Measurements from ENCODE around the gene POLD2.

Gene POLD2

DNA sequence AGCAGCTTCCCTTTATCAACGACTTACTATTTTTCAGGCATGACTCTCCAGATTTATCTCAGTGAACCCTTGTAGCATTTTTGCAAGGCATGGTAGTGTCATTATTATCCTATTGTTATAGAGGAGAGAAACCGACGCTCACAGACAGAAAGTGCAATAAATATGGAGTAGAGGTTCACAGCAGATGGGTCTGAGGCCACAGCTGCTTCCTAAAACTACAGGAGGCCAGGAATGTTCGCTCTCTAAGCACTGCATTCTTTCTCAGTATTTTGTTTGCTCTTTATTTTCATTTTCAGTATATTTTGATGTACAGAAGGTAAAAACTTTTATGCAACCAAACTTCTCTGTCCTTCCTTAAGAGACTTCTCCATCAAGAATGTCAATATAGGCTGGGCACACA lies 23.7 kb downstream of the POLD2 start:
- no peak for TF ChIP-seq SIN3A (IDR thresholded peaks at IDR 0.05; ENCODE audit: borderline replicate concordance, insufficient read depth, low read length)
- no peak for TF ChIP-seq POLR2AphosphoS5 (IDR thresholded peaks at IDR 0.05; ENCODE audit: low read depth, low read length)
- TF ChIP-seq, protein P1, sequence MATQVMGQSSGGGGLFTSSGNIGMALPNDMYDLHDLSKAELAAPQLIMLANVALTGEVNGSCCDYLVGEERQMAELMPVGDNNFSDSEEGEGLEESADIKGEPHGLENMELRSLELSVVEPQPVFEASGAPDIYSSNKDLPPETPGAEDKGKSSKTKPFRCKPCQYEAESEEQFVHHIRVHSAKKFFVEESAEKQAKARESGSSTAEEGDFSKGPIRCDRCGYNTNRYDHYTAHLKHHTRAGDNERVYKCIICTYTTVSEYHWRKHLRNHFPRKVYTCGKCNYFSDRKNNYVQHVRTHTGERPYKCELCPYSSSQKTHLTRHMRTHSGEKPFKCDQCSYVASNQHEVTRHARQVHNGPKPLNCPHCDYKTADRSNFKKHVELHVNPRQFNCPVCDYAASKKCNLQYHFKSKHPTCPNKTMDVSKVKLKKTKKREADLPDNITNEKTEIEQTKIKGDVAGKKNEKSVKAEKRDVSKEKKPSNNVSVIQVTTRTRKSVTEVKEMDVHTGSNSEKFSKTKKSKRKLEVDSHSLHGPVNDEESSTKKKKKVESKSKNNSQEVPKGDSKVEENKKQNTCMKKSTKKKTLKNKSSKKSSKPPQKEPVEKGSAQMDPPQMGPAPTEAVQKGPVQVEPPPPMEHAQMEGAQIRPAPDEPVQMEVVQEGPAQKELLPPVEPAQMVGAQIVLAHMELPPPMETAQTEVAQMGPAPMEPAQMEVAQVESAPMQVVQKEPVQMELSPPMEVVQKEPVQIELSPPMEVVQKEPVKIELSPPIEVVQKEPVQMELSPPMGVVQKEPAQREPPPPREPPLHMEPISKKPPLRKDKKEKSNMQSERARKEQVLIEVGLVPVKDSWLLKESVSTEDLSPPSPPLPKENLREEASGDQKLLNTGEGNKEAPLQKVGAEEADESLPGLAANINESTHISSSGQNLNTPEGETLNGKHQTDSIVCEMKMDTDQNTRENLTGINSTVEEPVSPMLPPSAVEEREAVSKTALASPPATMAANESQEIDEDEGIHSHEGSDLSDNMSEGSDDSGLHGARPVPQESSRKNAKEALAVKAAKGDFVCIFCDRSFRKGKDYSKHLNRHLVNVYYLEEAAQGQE (IDR thresholded peaks at IDR 0.05; ENCODE audit: insufficient read depth in 1 of 2, low read depth in 2 of 2, low read length in 2 of 2), result no peak
- TF ChIP-seq FOXP2 (optimal IDR thresholded peaks at IDR 0.05; ENCODE audit: borderline replicate concordance, extremely low read depth, extremely low read length, insufficient read depth), result no peak
- no peak for TF ChIP-seq TAF1 (IDR thresholded peaks at IDR 0.05; ENCODE audit: borderline replicate concordance, insufficient read depth, low read length)

DNA sequence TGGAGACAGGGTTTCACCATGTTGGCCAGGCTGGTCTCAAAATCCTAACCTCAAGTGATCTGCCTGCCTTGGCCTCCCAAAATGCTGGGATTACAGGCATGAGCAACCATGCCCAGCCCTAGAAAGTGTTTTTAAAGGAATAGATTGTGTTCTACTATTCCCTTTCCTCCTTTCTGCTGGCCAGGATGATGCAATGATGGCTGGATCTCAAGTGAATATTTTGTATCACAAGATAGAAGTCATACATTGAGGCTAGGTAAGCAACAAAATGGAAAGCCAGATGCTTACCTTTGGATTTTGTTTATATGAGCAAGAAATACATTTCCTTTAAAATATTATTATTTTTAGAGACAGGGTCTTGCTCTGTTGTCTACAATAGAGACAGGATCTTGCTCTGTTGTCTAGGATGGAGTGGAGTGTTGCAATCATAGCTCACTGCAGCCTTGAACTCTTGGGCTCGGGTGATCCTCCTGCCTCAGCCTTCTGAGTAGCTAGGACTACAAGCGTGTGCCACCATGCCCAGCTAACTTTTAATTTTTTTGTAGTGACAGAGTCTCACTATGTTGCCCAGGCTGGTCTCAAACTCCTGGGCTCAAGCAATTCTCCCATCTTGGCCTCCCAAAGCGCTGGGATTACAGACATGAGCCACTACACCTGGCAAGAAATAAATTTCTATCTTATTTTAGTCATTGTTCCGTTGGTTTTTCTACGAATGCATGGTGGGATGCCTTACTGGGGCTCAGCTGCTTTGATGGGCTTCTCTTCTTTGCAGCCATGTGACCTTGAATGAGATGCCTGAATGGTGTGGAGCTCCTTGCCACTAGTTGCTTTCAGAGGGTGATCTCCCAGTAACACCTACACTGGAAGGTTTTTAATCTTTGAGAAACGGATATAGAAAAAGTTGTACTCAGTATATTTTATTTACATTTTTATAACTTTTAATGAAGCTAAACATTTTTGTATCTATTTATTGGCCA lies 25.0 kb downstream of the POLD2 start:
- TF ChIP-seq POLR2AphosphoS5 (IDR thresholded peaks at IDR 0.05; ENCODE audit: low read depth, low read length) (no peak), SIN3A (IDR thresholded peaks at IDR 0.05; ENCODE audit: borderline replicate concordance, insufficient read depth, low read length) (no peak), FOXP2 (optimal IDR thresholded peaks at IDR 0.05; ENCODE audit: borderline replicate concordance, extremely low read depth, extremely low read length, insufficient read depth) (no peak), TAF1 (IDR thresholded peaks at IDR 0.05; ENCODE audit: borderline replicate concordance, insufficient read depth, low read length) (no peak)
- TF ChIP-seq, protein P1 (IDR thresholded peaks at IDR 0.05; ENCODE audit: insufficient read depth in 1 of 2, low read depth in 2 of 2, low read length in 2 of 2), result no peak

DNA sequence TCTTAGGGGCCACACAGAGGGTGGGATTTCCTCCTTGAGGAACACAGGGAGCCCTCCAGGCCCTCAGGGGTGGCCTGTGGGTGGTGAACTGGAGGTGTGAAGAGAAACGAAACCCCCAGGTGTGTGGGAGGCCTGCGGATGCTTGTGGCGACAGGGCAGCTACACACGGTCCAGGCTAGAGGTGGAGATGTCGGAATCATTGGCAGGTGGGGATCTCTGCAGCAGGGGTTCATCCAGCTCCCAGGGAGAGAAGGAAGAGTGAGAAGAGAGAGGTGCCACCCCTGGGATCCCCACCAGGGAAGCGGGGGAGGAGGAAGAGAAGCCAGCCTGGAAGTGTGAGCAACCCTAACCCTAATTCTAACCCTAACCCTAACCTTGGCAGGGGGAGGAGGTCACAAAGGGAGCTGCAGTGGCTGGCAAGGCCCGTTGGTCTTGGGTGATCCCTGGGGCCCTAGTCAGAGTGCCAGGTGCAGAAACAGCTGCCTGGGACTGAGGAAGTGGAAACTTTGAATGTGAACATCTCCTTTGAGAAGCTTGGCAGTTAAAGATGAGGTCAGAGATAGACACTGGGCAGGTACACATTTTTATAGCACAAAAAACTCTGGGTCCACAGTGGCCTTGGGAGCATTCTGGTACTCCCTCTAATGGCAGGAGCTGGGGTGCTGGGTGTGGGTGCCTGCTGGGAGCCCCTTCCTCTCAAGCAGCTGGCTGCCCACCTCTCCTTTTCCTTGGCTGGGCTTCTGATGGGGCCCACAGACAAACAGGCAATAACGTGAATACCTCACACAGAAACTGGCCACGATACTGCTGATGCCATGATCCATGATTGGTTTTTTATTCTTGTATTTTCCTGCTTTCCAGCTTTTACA lies 26.1 kb downstream of the POLD2 start:
- TF ChIP-seq POLR2AphosphoS5 (IDR thresholded peaks at IDR 0.05; ENCODE audit: low read depth, low read length) (no peak), TAF1 (IDR thresholded peaks at IDR 0.05; ENCODE audit: borderline replicate concordance, insufficient read depth, low read length) (no peak), SIN3A (IDR thresholded peaks at IDR 0.05; ENCODE audit: borderline replicate concordance, insufficient read depth, low read length) (no peak), FOXP2 (optimal IDR thresholded peaks at IDR 0.05; ENCODE audit: borderline replicate concordance, extremely low read depth, extremely low read length, insufficient read depth) (no peak)
- TF ChIP-seq, protein P1 (IDR thresholded peaks at IDR 0.05; ENCODE audit: insufficient read depth in 1 of 2, low read depth in 2 of 2, low read length in 2 of 2), result no peak

DNA sequence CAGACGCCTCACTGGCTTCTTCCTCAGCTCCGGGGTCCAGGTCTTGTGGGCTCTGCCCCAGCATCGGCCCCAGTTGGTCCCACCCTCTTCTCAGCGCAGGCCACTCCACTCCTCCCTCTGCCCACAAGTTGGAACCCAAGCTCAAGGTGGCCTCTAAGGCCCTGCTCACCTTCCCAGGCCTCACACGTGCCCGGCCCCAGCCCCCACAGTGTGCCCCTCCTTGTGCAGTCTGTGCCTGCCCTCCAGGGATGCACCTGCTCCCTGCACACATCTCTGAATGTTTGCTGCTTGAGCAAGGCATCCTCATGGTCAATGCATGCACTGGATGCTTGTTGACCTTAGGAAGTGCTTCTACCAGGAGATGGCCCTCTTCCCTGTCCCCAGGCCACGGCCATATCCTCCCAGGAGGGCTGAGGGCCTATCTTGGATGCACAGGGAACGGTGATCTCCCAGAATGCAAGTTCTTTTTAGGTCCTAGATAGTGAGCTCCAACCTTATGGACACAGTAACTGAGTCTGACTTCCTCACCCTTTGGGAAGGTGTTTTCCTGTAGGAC lies 26.9 kb downstream of the POLD2 start:
- TF ChIP-seq SIN3A (IDR thresholded peaks at IDR 0.05; ENCODE audit: borderline replicate concordance, insufficient read depth, low read length) (no peak), FOXP2 (optimal IDR thresholded peaks at IDR 0.05; ENCODE audit: borderline replicate concordance, extremely low read depth, extremely low read length, insufficient read depth) (no peak), POLR2AphosphoS5 (IDR thresholded peaks at IDR 0.05; ENCODE audit: low read depth, low read length) (no peak), TAF1 (IDR thresholded peaks at IDR 0.05; ENCODE audit: borderline replicate concordance, insufficient read depth, low read length) (no peak)
- TF ChIP-seq, protein P1 (IDR thresholded peaks at IDR 0.05; ENCODE audit: insufficient read depth in 1 of 2, low read depth in 2 of 2, low read length in 2 of 2), result no peak
